HepG2 (cell line): ENCODE results near the gene ADGRV1. TPM values are rescaled to one million over a fixed set of nuclear protein-coding genes. Genes with fewer than 3 reads are reported as not detected.

Experiments
- ATAC-seq: fragments of 200-7000 bp; cut with Tn5 transposase; 3 replicates; pipeline ENCODE4 v1.9.1; 2020; ENCODE audit warnings: mild to moderate bottlenecking, moderate library complexity
- BruUV-seq: library from RNA; stranded (reverse); fragments of 400-500 nt; replicated peaks from 2 replicates; lab custom pipeline; 2021; lab: Mats Ljungman, UMichigan
- CTCF ChIA-PET: fragments of 300-600 bp; formaldehyde crosslinking; extraction: SDS; loops from one replicate; lab custom pipeline; 2021; ENCODE audit warnings: low total read pairs, inconsistent platforms, low intra/inter-chr PET ratio; lab: Yijun Ruan, JAX
- POLR2A ChIA-PET: fragments of 350-600 bp; sonication (Branson Sonifier 250); formaldehyde crosslinking; loops from one replicate; lab custom pipeline; 2020; ENCODE audit warnings: antibody characterized with exemption, inconsistent platforms; lab: Yijun Ruan, JAX
- DNase-seq: peaks from one replicate; pipeline ENCODE4 v3.0.0-alpha.2; 2015; ENCODE audit warnings: low spot score
- FAIRE-seq: peaks from 3 replicates; lab custom pipeline; 2011; peaks lifted over from hg19 to GRCh38; lab: Jason Lieb, UNC
- H2AFZ ChIP-seq: one replicate; pipeline ENCODE4 v1.6.1; 2011; ENCODE audit warnings: low read length, inconsistent platforms
- H3K27ac ChIP-seq: fragments of 300-600 bp; 3 replicates; pipeline ENCODE4 v1.8.0; 2011; ENCODE audit warnings: mixed run types, mild to moderate bottlenecking, mixed read lengths, low read length, inconsistent platforms; ENCODE audit not compliant: insufficient read depth; ENCODE audit errors: extremely low read length
- H3K27me3 ChIP-seq, 2 experiments: fragments of 200-600 bp in 1 of 2; 2 replicates in 1 of 2; 3 replicates in 1 of 2; pipeline versions ENCODE4 v1.6.0 to v1.8.0; 2011; ENCODE audit warnings: low read length in 2 of 2, mild to moderate bottlenecking in 2 of 2, moderate library complexity in 2 of 2, inconsistent platforms in 1 of 2; ENCODE audit not compliant: insufficient read depth in 2 of 2, control insufficient read depth in 1 of 2
- H3K36me3 ChIP-seq, 2 experiments: fragments of 200-600 bp in 1 of 2; replicated peaks in 1 of 2; 2 replicates in 1 of 2; 3 replicates in 1 of 2; pipeline versions ENCODE4 v1.5.1 to v1.8.0; 2011; ENCODE audit warnings: low read length in 2 of 2, inconsistent platforms in 1 of 2; ENCODE audit not compliant: insufficient read depth in 2 of 2, control insufficient read depth in 1 of 2
- H3K4me1 ChIP-seq: 2 replicates; pipeline ENCODE4 v1.5.1; 2012; ENCODE audit warnings: low read length, inconsistent platforms; ENCODE audit not compliant: insufficient read depth
- H3K4me2 ChIP-seq: 2 replicates; pipeline ENCODE4 v1.6.0; 2011; ENCODE audit warnings: low read depth, low read length, inconsistent platforms
- H3K4me3 ChIP-seq, 3 experiments: fragments of 200-600 bp in 1 of 3; sonication (generic), shearing (Covaris generic) in 1 of 3; replicated peaks in 1 of 3; 2 replicates each; pipeline ENCODE4 v1.5.1; 2011 to 2016; ENCODE audit warnings: low read length in 3 of 3, inconsistent platforms in 2 of 3, low read depth in 2 of 3, mild to moderate bottlenecking in 2 of 3, control low read depth in 1 of 3, mixed read lengths in 1 of 3; ENCODE audit not compliant: insufficient read depth in 1 of 3
- H3K79me2 ChIP-seq: one replicate; pipeline ENCODE4 v1.6.1; 2011; ENCODE audit warnings: low read length, inconsistent platforms; ENCODE audit not compliant: insufficient read depth
- H3K9ac ChIP-seq: 2 replicates; pipeline ENCODE4 v1.6.0; 2011; ENCODE audit warnings: mild to moderate bottlenecking, low read depth, low read length, inconsistent platforms; ENCODE audit not compliant: insufficient read depth
- H3K9me3 ChIP-seq: 2 replicates; pipeline ENCODE4 v1.5.1; 2012; ENCODE audit warnings: mild to moderate bottlenecking, low read length
- H4K20me1 ChIP-seq: 2 replicates; pipeline ENCODE4 v1.6.0; 2011; ENCODE audit warnings: inconsistent platforms, mild to moderate bottlenecking, low read length, moderate library complexity; ENCODE audit not compliant: insufficient read depth
- CENPX ChIP-seq: sonication (generic); formaldehyde crosslinking; IDR thresholded peaks from 2 replicates; pipeline ENCODE4 v1.9.0; 2021; ENCODE audit warnings: mild to moderate bottlenecking, missing genetic modification reagents, moderate library complexity
- CHD4 ChIP-seq: fragments of 200-600 bp; sonication (generic); IDR thresholded peaks from 2 replicates; pipeline ENCODE4 v1.7.0; 2017; ENCODE audit warnings: mild to moderate bottlenecking, low read length, borderline replicate concordance
- KLF9 ChIP-seq: IDR thresholded peaks from 2 replicates; pipeline ENCODE4 v1.6.1; 2016; ENCODE audit warnings: low read depth
- MTA1 ChIP-seq: sonication (generic); formaldehyde crosslinking; IDR thresholded peaks from 2 replicates; pipeline ENCODE4 v1.4.0; 2020; ENCODE audit warnings: missing genetic modification reagents, mild to moderate bottlenecking, borderline replicate concordance
- NFYC ChIP-seq: IDR thresholded peaks from 2 replicates; pipeline ENCODE4 v1.6.1; 2016; ENCODE audit warnings: missing genetic modification reagents, missing compliant biosample characterization
- PAWR ChIP-seq: sonication (generic); formaldehyde crosslinking; IDR thresholded peaks from 2 replicates; pipeline ENCODE4 v1.4.0; 2020; ENCODE audit warnings: missing genetic modification reagents, mild to moderate bottlenecking, borderline replicate concordance
- PHF5A ChIP-seq: IDR thresholded peaks from one replicate; pipeline ENCODE4 v1.6.1; 2018; ENCODE audit warnings: low read depth, missing genetic modification reagents; ENCODE audit not compliant: unreplicated experiment
- POGZ ChIP-seq: sonication (generic); formaldehyde crosslinking; IDR thresholded peaks from 2 replicates; pipeline ENCODE4 v1.4.0; 2020; ENCODE audit warnings: mild to moderate bottlenecking, missing genetic modification reagents
- SALL1 ChIP-seq: sonication (generic); formaldehyde crosslinking; IDR thresholded peaks from 2 replicates; pipeline ENCODE4 v1.8.0; 2022; ENCODE audit warnings: mild to moderate bottlenecking, missing genetic modification reagents
- ZBTB3 ChIP-seq: sonication (generic); formaldehyde crosslinking; IDR thresholded peaks from 2 replicates; pipeline ENCODE4 v1.4.0; 2020; ENCODE audit warnings: low read depth, mild to moderate bottlenecking, moderate library complexity, missing genetic modification reagents, borderline replicate concordance
- ZNF234 ChIP-seq: sonication (generic); formaldehyde crosslinking; conservative IDR thresholded peaks from 2 replicates; pipeline ENCODE4 v1.5.1; 2020; ENCODE audit warnings: mild to moderate bottlenecking, missing genetic modification reagents
- ZNF260 ChIP-seq: sonication (generic); formaldehyde crosslinking; IDR thresholded peaks from 2 replicates; pipeline ENCODE4 v1.4.0; 2020; ENCODE audit warnings: missing genetic modification reagents, low read depth, mild to moderate bottlenecking, borderline replicate concordance
- ZNF737 ChIP-seq: sonication (generic); formaldehyde crosslinking; IDR thresholded peaks from 2 replicates; pipeline ENCODE4 v1.5.0; 2020; ENCODE audit warnings: missing genetic modification reagents, mild to moderate bottlenecking, borderline replicate concordance
- ZNF790 ChIP-seq: sonication (generic); formaldehyde crosslinking; IDR thresholded peaks from 2 replicates; pipeline ENCODE4 v1.8.0; 2022; ENCODE audit warnings: missing genetic modification reagents, mild to moderate bottlenecking, borderline replicate concordance
- WGBS: methylation state at CpG from one replicate; pipeline ENCODE4 v1.1.6; 2017; ENCODE audit warnings: low lambda C conversion rate; 5-methylcytosine and 5-hydroxymethylcytosine counted together
- in situ Hi-C: cut with HindIII; loops from 2 replicates; pipeline ENCODE4 v1.10.0; 2017; ENCODE audit warnings: low pct_unique_long_range_greater_than_20kb; ENCODE audit not compliant: extremely low pct_ligation_motif_present
- intact Hi-C: fragments of 100-400 bp; cut with micrococcal nuclease; formaldehyde crosslinking; loops from one replicate; pipeline ENCODE4 v1.10.0; 2022; ENCODE audit not compliant: unreplicated experiment
- polyA plus RNA-seq, 8 experiments: library from polyadenylated mRNA; depleted of rRNA in 3 of 8; stranded (reverse) in 7 of 8; unstranded in 1 of 8; fragments of >200 nt; fragmentation: Illumina TruSeq in 4 of 8; extraction: Trizol in 4 of 8; gene quantifications; 2 replicates each; pipeline versions ENCODE4 v1.2.1 to v1.2.3, GENCODE V29; 2011 to 2016; ENCODE audit warnings: low read depth in 4 of 8, missing spikeins in 1 of 8, mixed read lengths in 1 of 8; ENCODE audit not compliant: insufficient read depth in 1 of 8
- total RNA-seq, 5 experiments: library from RNA; depleted of rRNA; stranded (reverse); fragments of >200 nt; fragmentation: Illumina TruSeq; extraction: Trizol; gene quantifications; 2 replicates each; pipeline ENCODE4 v1.2.3, GENCODE V29; 2016; ENCODE audit warnings: low read depth in 1 of 5
- TF ChIP-seq, protein P1 (sequence below): sonication (generic); formaldehyde crosslinking; conservative IDR thresholded peaks from 2 replicates; pipeline ENCODE4 v1.8.0; 2022; ENCODE audit warnings: mild to moderate bottlenecking, moderate library complexity, missing genetic modification reagents
- TF ChIP-seq, protein P2 (sequence below): IDR thresholded peaks from 2 replicates; pipeline ENCODE4 v1.6.1; 2016; ENCODE audit warnings: low read depth

ADGRV1 gene
- total and polyA plus RNA-seq, 2 of the 13 experiments (the other 11 are each of a cell fraction or from before 2014, with no cell fraction given): 1.7 to 3.9 TPM

DNA sequence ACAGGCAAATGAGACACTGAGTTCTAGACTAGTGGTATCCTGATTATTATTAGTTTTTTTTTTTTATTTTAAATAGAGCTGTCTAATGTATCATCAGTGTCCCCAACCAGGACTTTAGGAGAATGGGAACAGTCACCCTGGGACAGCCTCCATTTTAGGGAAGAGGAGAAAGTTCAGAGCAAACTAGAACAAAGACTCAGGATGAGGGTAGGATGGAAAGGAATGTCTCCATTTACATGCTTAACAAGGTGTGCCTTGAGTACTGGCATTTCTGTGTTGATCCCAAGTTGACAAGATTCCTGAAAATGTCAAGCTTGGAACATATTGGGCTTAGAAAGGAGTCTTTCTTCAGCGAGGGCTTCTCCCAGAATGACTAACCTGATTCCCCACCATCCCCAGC is 601.0 kb downstream of the ADGRV1 start (continued):
- TF ChIP-seq, protein P1, sequence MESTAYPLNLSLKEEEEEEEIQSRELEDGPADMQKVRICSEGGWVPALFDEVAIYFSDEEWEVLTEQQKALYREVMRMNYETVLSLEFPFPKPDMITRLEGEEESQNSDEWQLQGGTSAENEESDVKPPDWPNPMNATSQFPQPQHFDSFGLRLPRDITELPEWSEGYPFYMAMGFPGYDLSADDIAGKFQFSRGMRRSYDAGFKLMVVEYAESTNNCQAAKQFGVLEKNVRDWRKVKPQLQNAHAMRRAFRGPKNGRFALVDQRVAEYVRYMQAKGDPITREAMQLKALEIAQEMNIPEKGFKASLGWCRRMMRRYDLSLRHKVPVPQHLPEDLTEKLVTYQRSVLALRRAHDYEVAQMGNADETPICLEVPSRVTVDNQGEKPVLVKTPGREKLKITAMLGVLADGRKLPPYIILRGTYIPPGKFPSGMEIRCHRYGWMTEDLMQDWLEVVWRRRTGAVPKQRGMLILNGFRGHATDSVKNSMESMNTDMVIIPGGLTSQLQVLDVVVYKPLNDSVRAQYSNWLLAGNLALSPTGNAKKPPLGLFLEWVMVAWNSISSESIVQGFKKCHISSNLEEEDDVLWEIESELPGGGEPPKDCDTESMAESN (CRISPR knock-in tag): no peak
- TF ChIP-seq ZNF737 (CRISPR knock-in tag) (no peak), NFYC (no peak), PHF5A (CRISPR knock-in tag) (no peak), SALL1 (no peak), ZNF234 (CRISPR knock-in tag) (no peak), CHD4 (no peak), PAWR (CRISPR knock-in tag) (no peak), ZNF260 (CRISPR knock-in tag) (no peak)

DNA sequence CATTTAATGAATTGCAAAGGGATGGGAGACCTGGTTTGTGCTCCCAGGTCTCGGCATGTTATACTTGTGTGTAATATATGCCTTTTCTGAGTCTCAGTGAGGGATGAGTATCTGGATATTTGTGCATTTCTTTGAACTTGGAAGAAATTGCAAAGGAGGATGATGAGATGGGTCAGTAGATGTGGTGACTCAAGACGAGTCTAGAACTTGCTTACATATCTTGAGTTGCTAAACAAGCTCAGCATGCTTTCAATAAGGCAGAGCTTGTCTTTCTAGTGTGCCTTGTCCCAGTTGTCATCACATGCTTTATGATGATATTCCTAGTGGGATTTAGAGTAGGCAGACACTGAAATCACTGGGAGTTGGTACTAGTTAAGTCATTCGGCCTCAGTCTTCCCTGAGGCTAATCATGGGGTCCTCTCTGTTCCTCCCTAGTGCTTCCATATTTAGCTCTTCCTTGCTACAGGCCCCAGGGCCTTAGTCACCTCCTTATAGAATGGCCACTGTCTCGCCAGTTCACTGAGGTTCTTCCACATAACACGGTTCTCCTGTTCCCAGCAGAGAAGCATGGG is 602.2 kb downstream of the ADGRV1 start:
- in situ Hi-C loops (no loop called here), intact Hi-C loops (no loop called here)
- ChIA-PET POLR2A (no interaction called here), CTCF (no interaction called here)
- DNase-seq: no peak
- 15% methylated on average over 5 of the region's 5 CpGs for WGBS
- ATAC-seq: no peak
- peaks cover 0 to 4% of the 10 kb centered on the region in 2 experiments; a peak in 1 of 5 replicates for H3K27me3 ChIP-seq
- H3K36me3 ChIP-seq: no peaks in the 10 kb centered on the region
- no TSS peak for BruUV-seq
- no peak overlapping the region for H3K4me2 ChIP-seq
- no peak overlapping the region for H3K27ac ChIP-seq
- peaks cover 14% of the 10 kb centered on the region for H3K4me1 ChIP-seq
- no peak overlapping the region for H2AFZ ChIP-seq
- no peaks in the 10 kb centered on the region for H3K9me3 ChIP-seq
- no peak for FAIRE-seq
- H3K79me2 ChIP-seq: no peaks in the 10 kb centered on the region
- TF ChIP-seq MTA1 (CRISPR knock-in tag): no peak
- TF ChIP-seq KLF9 (CRISPR knock-in tag): no peak
- TF ChIP-seq, protein P2, sequence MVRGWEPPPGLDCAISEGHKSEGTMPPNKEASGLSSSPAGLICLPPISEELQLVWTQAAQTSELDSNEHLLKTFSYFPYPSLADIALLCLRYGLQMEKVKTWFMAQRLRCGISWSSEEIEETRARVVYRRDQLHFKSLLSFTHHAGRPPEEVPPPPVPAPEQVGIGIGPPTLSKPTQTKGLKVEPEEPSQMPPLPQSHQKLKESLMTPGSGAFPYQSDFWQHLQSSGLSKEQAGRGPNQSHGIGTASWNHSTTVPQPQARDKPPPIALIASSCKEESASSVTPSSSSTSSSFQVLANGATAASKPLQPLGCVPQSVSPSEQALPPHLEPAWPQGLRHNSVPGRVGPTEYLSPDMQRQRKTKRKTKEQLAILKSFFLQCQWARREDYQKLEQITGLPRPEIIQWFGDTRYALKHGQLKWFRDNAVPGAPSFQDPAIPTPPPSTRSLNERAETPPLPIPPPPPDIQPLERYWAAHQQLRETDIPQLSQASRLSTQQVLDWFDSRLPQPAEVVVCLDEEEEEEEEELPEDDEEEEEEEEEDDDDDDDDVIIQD (CRISPR knock-in tag): no peak
- no peak for TF ChIP-seq ZNF790 (CRISPR knock-in tag)
- no peak for TF ChIP-seq POGZ (CRISPR knock-in tag)
- no peak for TF ChIP-seq ZBTB3 (CRISPR knock-in tag)
- TF ChIP-seq CENPX (CRISPR knock-in tag): no peak
- no peaks in the 10 kb centered on the region for H4K20me1 ChIP-seq
- no peak overlapping the region for H3K9ac ChIP-seq
- H3K4me3 ChIP-seq: no peak overlapping the region
